Nucleus accumbens (tissue), 56 donors: ENCODE results near the gene CEP131.
A peak's percentile ranks its signal among the peaks of the same experiment; 100 is the strongest.

Source experiments
- DNase-seq, 56 donors: peaks; one replicate each; lab custom pipeline; 2025; lab: John Stamatoyannopoulos, UW

CEP131 gene

DNA sequence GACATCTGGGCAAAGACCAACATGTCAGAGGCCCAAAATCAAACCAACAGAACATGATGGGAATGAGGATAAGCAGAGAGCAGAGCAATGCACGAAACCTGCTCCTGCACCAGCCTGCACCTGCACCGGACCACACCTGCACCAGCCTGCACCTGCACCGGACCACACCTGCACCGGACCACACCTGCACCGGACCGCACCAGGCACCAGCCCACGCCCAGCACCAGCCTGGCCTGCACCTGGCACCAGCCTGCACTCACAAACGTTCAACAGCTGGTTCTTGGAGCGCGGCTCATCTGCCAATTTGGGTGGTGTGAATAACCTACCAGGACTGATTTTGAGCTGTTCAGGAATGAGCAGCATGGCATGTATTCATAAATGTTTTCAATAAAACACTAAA lies 18.2 kb downstream of the CEP131 start:
- DNase-seq: no peak

DNA sequence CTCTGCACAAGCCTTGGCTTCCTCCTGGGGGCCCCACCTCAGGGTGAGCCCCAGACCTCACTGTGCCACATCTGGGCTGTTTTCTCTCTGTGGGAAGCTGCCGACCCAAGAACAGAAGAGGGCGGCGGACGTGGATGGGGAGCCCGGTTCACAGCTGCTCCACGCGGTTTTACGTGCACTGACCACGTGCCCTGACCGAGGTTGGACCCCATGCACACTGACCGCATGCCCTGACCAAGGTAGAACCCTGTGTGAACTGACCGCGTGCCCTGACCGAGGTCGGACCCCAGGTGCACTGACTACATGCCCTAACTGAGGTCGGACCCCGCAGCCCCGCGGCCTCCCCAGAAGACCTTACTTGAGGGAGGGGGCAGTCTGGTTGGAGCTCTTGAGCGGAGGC lies 19.6 kb downstream of the CEP131 start:
- no peak for DNase-seq

GRCh38 chr17:81202318-81202717 lies 20.4 kb downstream of the CEP131 start:
- no peak for DNase-seq

DNA sequence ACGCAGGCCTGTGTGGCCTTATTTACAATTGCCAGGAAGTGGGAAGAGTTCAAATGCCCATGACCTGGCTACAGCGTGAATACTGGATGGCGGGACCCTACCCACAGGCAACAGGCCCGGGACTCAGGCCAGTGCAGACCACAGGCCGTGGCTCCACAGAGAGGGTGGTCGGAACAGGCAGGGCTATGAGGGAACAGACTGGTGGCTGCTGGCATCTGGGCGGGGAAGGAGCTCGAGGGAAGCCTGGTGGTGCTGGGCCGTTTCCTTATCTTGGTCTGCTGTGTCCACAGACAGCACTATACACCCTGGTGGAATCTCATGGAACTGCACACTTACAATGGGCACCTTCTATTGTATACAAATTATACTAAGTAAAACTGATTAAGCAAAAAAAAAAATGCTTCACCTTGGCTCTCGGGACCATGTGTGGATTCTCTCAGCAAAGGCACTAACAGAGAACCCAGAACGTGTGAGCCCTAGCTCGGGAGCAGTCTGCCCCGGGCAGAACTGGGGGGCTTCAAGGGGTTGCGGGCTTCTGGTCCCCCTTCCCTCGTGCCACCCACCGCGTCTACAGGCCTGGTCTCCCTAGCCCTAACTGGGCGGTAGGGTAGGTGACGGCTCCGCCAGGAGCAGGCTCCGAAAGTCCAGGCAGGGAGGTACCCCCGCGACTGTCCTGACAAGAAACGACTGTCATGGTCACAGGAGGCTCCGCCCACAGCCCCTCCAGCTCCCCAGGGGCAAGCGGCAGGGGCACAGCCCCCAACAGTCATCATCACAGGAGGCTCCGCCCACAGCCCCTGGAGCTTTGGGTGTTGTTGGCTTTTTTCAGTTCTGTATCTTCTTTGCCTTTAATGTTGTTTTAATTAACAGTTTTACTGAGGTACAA lies 21.8 kb downstream of the CEP131 start:
- DNase-seq: peak in 45 of 56 donors; percentile 2 to 76 (median 31)

DNA sequence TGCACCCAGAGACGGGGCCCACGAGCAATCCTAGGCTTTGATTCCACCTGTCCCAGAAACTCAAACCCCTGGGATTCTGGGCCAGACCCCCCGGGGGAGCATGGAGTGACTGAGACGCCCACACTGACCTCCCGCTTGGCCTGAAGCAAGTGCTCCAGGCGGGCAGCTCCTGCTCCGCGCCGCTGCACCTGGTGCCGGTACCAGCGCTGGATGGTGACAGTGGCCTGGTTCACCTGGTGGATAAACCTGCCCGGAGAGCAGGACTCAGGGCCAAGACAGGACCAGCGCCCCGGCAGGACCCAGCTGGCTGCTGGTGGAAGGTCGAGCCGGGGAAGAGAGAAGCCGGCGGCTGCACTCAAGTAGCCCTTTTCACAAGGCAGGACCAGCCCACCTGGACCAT lies 22.6 kb downstream of the CEP131 start:
- no peak for DNase-seq

DNA sequence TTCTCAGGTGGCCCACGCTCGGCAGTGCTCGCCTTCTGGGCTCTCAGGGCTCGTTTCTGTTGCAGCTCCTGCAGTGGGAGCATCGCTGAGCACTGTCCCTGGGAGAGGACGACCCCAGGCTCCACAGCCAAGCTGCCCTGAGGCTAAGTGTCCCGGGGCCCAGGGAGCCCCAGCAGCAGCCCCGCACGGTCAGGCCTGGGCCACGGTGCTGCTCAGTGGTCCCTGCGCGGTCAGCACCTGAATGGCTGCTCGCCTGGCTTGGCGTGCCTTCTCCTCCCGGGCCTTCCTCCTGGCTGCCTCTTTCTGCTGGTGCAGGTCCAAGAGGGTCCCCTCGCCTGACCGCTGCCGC lies 23.3 kb downstream of the CEP131 start:
- DNase-seq: no peak

DNA sequence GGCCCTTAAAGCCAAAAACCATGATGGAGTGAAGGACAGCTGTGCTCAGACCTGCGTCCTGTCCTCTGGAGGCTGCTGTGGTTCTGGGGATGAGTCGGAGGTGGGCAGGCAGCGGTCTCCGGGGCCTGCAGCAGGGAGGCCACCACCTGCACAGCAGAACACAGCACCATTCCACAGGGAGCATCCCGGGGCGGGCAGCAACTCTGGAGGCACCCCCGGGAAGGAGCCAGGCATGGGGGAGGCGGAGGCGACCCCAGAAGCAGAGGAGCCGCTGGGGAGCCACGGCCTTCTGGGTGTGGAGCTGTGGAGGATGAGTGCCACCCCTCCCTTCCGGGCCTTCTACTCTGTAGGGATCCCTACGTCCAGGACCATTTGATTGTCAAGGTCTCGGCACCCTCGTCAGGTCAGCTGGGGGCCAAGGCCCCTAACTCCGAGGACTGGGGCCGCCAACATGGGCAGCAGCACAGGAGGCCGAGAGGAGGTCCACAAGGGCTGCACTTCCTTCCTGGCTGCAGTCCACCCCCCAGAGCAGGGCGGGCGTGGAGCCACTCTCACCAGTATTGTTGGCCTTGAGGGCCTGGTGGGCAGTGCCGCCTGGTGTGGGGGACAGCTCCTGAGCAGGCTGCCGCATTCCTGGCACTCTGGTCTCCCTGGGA lies 23.8 kb downstream of the CEP131 start:
- no peak for DNase-seq

- DNase-seq: no peak
These were observed 24.8 kb downstream of the CEP131 start for GRCh38 chr17:81197831-81198490.

GRCh38 chr17:81197409-81197795 lies 25.4 kb downstream of the CEP131 start:
- no peak for DNase-seq

GRCh38 chr17:81196505-81197408 lies 26.0 kb downstream of the CEP131 start:
- DNase-seq: no peak

- DNase-seq: no peak
These were observed 26.7 kb downstream of the CEP131 start for GRCh38 chr17:81195941-81196495.

GRCh38 chr17:81194941-81195901 lies 27.5 kb downstream of the CEP131 start:
- DNase-seq: no peak

GRCh38 chr17:81194225-81194760 lies 28.5 kb downstream of the CEP131 start:
- no peak for DNase-seq

DNA sequence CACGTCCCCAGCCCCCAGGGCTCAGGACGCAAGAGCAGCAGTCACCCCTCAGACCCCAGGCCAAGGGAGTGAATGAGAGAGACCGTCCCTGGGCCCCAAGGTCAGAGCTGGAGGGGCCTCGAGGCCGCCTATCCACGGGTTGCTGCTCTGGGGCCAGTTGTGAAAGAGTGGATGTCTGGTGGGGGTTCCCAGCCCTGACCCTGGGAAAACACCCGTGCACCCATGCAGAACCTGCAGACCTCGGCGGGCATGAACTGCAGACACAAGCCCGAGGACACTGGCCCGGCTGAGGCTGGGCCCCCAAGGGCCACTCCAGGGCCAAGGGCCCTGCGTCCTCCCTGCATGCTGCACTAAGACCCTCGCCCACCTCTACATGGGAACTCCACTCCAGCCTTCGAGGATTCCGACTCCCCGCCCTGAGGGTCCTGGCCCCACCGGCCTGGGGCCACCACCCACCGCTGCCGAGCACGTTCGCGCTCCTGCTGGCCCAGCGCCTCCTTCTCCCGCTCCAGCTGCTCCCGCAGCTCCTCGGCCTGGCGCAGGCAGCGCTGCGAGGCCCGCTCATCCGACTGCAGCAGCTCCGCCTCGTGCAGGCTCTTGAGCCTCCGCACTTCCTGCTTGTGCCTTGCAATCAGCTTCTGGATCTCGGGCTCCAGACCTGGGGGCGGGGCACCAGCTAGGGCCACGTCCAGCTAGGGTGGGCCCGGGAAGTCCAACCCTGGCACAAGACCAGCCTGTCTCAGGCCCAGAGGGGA lies 29.1 kb downstream of the CEP131 start:
- DNase-seq: no peak

GRCh38 chr17:81193051-81193410 lies 29.7 kb downstream of the CEP131 start:
- no peak for DNase-seq

DNA sequence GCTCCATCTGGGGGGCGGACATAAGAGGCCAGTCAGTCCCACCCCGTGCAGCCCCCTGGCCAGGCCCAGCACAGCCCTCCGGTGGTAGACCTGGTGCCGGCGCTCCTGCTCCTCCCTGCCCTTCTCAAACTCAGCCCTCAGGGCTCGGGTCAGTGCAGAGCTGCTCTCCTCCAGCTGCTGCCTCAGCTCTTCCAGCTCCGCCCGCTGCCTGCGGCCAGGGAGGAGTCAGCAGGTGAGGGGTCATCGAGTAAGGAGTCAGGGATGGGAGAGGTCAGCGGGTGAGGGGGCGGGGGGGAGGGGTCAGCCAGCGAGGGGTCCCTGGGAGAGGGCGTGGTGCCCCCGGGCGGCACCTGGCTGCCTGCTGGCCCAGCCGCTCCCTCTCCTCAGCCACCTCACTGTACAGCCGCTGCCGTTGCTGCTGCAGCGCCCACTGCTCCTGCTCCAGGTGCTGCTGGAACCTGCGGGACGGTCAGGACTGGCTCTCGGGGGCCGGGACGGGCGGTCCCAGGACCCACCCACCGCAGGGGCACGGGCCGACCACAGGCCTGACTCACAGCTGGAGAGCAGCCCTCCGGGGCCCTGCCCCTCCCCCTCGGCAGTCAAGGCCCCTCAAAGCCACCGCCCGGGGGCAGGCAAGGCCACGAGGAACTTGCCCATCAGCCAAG lies 30.2 kb downstream of the CEP131 start:
- no peak for DNase-seq

GRCh38 chr17:81191646-81192045 lies 31.1 kb downstream of the CEP131 start:
- DNase-seq: no peak

DNA sequence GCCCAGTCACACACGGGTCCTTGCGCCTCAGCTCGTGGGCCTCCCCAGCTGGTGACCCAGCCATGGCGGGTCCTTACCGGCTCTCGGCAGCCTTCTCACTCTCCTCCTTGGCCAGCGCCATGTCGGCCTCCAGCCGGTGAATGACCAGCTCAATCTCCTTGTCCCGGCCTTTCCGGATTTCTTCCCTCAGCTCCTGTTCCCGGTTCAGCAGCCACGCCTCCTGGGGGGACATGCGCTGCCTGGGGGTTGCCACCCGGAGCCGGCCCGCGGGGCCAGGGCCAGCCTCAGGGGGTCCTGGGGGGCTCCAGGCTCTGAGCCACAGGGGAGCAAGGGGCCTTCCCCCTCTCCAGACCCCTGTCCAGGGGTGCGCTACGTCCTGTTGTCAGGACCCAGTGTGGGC lies 31.6 kb downstream of the CEP131 start:
- no peak for DNase-seq
